ENCODE measurements around the gene GNAL.

The GNAL gene

DNA sequence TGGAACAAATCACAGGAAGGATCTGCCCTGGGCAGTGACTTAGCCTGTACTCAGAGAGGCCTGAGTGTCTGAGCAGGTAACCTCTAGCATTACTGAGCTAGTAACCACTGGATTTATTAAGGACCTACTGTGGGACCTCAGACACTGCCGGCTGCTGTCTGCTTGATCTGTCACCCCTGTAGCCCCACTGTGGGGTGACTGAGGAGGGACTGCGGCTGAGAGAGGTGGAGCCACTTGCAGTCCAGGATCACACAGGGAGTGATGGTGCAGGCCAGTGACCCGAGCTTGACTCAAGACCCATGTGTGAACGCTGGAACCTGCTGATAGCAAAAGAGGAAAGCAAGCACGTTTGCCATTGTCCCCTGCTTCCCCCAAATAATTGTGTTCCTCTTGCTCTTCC, 177.7 kb downstream of the GNAL start:
- Histone ChIP-seq H2BK15ac (ENCODE audit: low read depth, poor library complexity, severe bottlenecking) (no peak overlapping the region), H2BK12ac (ENCODE audit: low read length in 2 of 2) (no peak overlapping the region), H4K91ac (ENCODE audit: low read length) (no peak overlapping the region), H3K27me3 (ENCODE audit: control insufficient read depth in 1 of 2, insufficient read depth in 1 of 2, low read length in 2 of 2) (no peaks in the 10 kb centered on the region), H3K79me1 (replicated peaks; ENCODE audit: low read length, poor library complexity, severe bottlenecking) (no peaks in the 10 kb centered on the region), H2BK120ac (ENCODE audit: low read depth, low read length) (no peak overlapping the region), H2BK5ac (ENCODE audit: low read depth, low read length, poor library complexity, severe bottlenecking) (no peak overlapping the region), H3K9ac (ENCODE audit: low read length) (no peak overlapping the region), H3K4me2 (ENCODE audit: low read length, poor library complexity, severe bottlenecking) (no peak overlapping the region), H2AK5ac (ENCODE audit: low read length, severe bottlenecking) (no peak overlapping the region), H3K36me3 (ENCODE audit: control insufficient read depth in 1 of 2, insufficient read depth in 2 of 2, low read depth in 1 of 2, low read length in 2 of 2) (no peaks in the 10 kb centered on the region), H3K4me3 (ENCODE audit: insufficient read depth in 1 of 2, low read depth in 1 of 2, low read length in 2 of 2) (no peak overlapping the region), H3K4me1 (ENCODE audit: control insufficient read depth, insufficient read depth, low read depth, low read length) (no peaks in the 10 kb centered on the region), H3K9me3 (ENCODE audit: control insufficient read depth, low read length) (no peaks in the 10 kb centered on the region), H3K14ac (ENCODE audit: low read length in 2 of 2) (no peak overlapping the region), H3K23ac (ENCODE audit: low read length in 2 of 2) (no peak overlapping the region), H2AFZ (ENCODE audit: low read depth, low read length) (no peak overlapping the region), H3K4ac (ENCODE audit: low read depth in 1 of 2, low read length in 2 of 2) (no peak overlapping the region), H3K18ac (ENCODE audit: low read depth in 1 of 2, low read length in 2 of 2) (no peak overlapping the region), H3K27ac (ENCODE audit: low read length, poor library complexity, severe bottlenecking) (no peak overlapping the region), H4K8ac (ENCODE audit: low read length) (peak overlapping the region; percentile 7)
- WGBS: 93% methylated on average over 5 of the region's 5 CpGs
- DNase-seq: no peak

DNA sequence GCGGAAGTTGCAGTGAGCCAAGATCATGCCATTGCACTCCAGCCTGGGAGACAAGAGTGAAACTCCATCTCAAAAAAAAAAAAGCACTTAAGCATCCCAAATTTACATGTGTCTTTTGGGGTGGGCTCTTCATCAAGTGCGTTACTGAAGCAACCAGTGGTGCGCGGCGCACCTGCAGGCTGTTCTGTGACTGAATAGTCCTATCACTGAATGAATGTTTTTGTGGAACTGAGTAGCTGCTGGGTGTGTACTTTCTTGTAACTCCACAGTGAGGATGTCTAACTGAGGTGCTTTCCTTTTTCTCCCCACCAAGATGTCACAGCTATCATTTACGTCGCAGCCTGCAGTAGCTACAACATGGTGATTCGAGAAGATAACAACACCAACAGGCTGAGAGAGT, 179.2 kb downstream of the GNAL start:
- Histone ChIP-seq H3K9ac (ENCODE audit: low read length) (no peak overlapping the region), H3K9me3 (ENCODE audit: control insufficient read depth, low read length) (no peaks in the 10 kb centered on the region), H3K4me3 (ENCODE audit: insufficient read depth in 1 of 2, low read depth in 1 of 2, low read length in 2 of 2) (no peak overlapping the region), H2BK12ac (ENCODE audit: low read length in 2 of 2) (no peak overlapping the region), H2AFZ (ENCODE audit: low read depth, low read length) (no peak overlapping the region), H3K23ac (ENCODE audit: low read length in 2 of 2) (no peak overlapping the region), H3K36me3 (ENCODE audit: control insufficient read depth in 1 of 2, insufficient read depth in 2 of 2, low read depth in 1 of 2, low read length in 2 of 2) (no peaks in the 10 kb centered on the region), H4K91ac (ENCODE audit: low read length) (no peak overlapping the region), H3K4me1 (ENCODE audit: control insufficient read depth, insufficient read depth, low read depth, low read length) (peaks cover 3% of the 10 kb centered on the region), H2BK5ac (ENCODE audit: low read depth, low read length, poor library complexity, severe bottlenecking) (no peak overlapping the region), H2BK120ac (ENCODE audit: low read depth, low read length) (no peak overlapping the region), H3K4me2 (ENCODE audit: low read length, poor library complexity, severe bottlenecking) (no peak overlapping the region), H2AK5ac (ENCODE audit: low read length, severe bottlenecking) (no peak overlapping the region), H3K79me1 (replicated peaks; ENCODE audit: low read length, poor library complexity, severe bottlenecking) (no peaks in the 10 kb centered on the region), H3K27ac (ENCODE audit: low read length, poor library complexity, severe bottlenecking) (no peak overlapping the region), H3K14ac (ENCODE audit: low read length in 2 of 2) (no peak overlapping the region), H3K27me3 (ENCODE audit: control insufficient read depth in 1 of 2, insufficient read depth in 1 of 2, low read length in 2 of 2) (no peaks in the 10 kb centered on the region), H3K18ac (ENCODE audit: low read depth in 1 of 2, low read length in 2 of 2) (no peak overlapping the region), H4K8ac (ENCODE audit: low read length) (no peak overlapping the region), H3K4ac (ENCODE audit: low read depth in 1 of 2, low read length in 2 of 2) (no peak overlapping the region), H2BK15ac (ENCODE audit: low read depth, poor library complexity, severe bottlenecking) (no peak overlapping the region)
- DNase-seq: no peak
- 96% methylated on average over 8 of the region's 8 CpGs for WGBS

DNA sequence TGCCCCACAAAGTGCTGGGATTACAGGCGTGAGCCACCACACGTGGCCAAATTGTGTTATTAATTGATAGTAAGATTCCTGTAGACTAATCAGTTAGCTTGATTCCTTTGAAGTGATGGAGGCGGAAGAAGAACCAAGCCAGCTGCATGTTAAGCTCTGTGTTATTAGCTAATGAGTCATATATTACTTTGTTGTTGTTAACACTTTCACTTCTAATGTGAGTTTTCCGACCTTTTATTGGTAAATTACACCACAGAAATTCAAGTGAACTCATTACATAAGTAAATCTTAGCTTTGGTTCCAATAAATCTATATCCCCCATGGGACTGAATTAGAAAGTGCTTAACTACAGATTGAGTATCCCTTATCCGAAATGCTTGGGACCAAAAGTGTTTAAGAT, 182.4 kb downstream of the GNAL start:
- H3K79me1 ChIP-seq (replicated peaks; ENCODE audit: low read length, poor library complexity, severe bottlenecking): no peaks in the 10 kb centered on the region
- no peak overlapping the region for H3K4me3 ChIP-seq (ENCODE audit: insufficient read depth in 1 of 2, low read depth in 1 of 2, low read length in 2 of 2)
- H2BK120ac ChIP-seq (ENCODE audit: low read depth, low read length): no peak overlapping the region
- no peak overlapping the region for H3K9ac ChIP-seq (ENCODE audit: low read length)
- peaks cover 5% of the 10 kb centered on the region for H3K4me1 ChIP-seq (ENCODE audit: control insufficient read depth, insufficient read depth, low read depth, low read length)
- DNase-seq: no peak
- H2BK15ac ChIP-seq (ENCODE audit: low read depth, poor library complexity, severe bottlenecking): no peak overlapping the region
- H3K36me3 ChIP-seq (ENCODE audit: control insufficient read depth in 1 of 2, insufficient read depth in 2 of 2, low read depth in 1 of 2, low read length in 2 of 2): no peaks in the 10 kb centered on the region
- no peaks in the 10 kb centered on the region for H3K9me3 ChIP-seq (ENCODE audit: control insufficient read depth, low read length)
- no peak overlapping the region for H4K8ac ChIP-seq (ENCODE audit: low read length)
- H3K23ac ChIP-seq (ENCODE audit: low read length in 2 of 2): no peak overlapping the region
- H2BK12ac ChIP-seq (ENCODE audit: low read length in 2 of 2): no peak overlapping the region
- no peak overlapping the region for H3K14ac ChIP-seq (ENCODE audit: low read length in 2 of 2)
- H3K27ac ChIP-seq (ENCODE audit: low read length, poor library complexity, severe bottlenecking): no peak overlapping the region
- no peak overlapping the region for H3K4me2 ChIP-seq (ENCODE audit: low read length, poor library complexity, severe bottlenecking)
- H3K4ac ChIP-seq (ENCODE audit: low read depth in 1 of 2, low read length in 2 of 2): no peak overlapping the region
- 68% methylated on average over 3 of the region's 5 CpGs for WGBS
- no peak overlapping the region for H2AK5ac ChIP-seq (ENCODE audit: low read length, severe bottlenecking)
- H4K91ac ChIP-seq (ENCODE audit: low read length): no peak overlapping the region
- no peak overlapping the region for H3K18ac ChIP-seq (ENCODE audit: low read depth in 1 of 2, low read length in 2 of 2)
- H3K27me3 ChIP-seq (ENCODE audit: control insufficient read depth in 1 of 2, insufficient read depth in 1 of 2, low read length in 2 of 2): no peaks in the 10 kb centered on the region
- no peak overlapping the region for H2BK5ac ChIP-seq (ENCODE audit: low read depth, low read length, poor library complexity, severe bottlenecking)
- no peak overlapping the region for H2AFZ ChIP-seq (ENCODE audit: low read depth, low read length)

DNA sequence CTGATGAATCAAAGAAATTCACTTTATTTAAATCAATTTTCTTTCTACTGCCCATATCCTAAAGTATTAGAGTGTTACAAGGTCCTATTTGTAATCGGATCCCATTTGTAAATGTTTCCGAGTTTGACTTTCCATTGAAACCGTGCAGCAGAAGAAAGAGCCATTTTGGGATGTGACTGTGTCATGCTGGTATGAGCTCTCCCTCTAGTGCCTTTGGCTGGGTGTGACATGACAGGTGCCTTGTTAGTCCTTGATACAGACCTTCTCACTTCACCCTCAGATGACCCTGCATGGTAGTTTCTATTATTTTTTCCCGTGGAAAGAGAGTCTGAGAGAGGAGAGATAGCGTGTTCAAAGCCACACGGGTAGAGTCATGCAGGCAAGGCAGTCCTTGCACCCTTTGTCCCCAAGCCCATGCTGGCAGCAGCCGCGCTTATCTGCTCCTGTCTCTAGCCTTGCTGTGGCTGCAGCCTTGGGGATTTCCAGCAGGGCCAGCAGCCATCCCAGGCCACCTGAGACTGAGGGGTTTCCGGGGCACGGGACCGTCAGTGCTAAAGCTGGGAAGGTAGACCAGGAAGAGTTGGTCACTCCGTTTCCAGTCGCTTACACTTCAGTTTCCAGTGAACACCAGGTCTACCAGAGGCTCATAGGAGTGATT, 183.5 kb downstream of the GNAL start:
- no peak for DNase-seq
- H3K4ac ChIP-seq (ENCODE audit: low read depth in 1 of 2, low read length in 2 of 2): no peak overlapping the region
- no peak overlapping the region for H2BK15ac ChIP-seq (ENCODE audit: low read depth, poor library complexity, severe bottlenecking)
- H3K4me3 ChIP-seq (ENCODE audit: insufficient read depth in 1 of 2, low read depth in 1 of 2, low read length in 2 of 2): no peak overlapping the region
- no peak overlapping the region for H4K91ac ChIP-seq (ENCODE audit: low read length)
- H3K79me1 ChIP-seq (replicated peaks; ENCODE audit: low read length, poor library complexity, severe bottlenecking): no peaks in the 10 kb centered on the region
- WGBS: 86% methylated on average over 13 of the region's 13 CpGs
- H2AFZ ChIP-seq (ENCODE audit: low read depth, low read length): no peak overlapping the region
- no peak overlapping the region for H3K9ac ChIP-seq (ENCODE audit: low read length)
- H2BK120ac ChIP-seq (ENCODE audit: low read depth, low read length): no peak overlapping the region
- H3K27ac ChIP-seq (ENCODE audit: low read length, poor library complexity, severe bottlenecking): no peak overlapping the region
- no peak overlapping the region for H3K18ac ChIP-seq (ENCODE audit: low read depth in 1 of 2, low read length in 2 of 2)
- H3K23ac ChIP-seq (ENCODE audit: low read length in 2 of 2): no peak overlapping the region
- no peaks in the 10 kb centered on the region for H3K9me3 ChIP-seq (ENCODE audit: control insufficient read depth, low read length)
- no peak overlapping the region for H3K14ac ChIP-seq (ENCODE audit: low read length in 2 of 2)
- no peak overlapping the region for H2AK5ac ChIP-seq (ENCODE audit: low read length, severe bottlenecking)
- H3K27me3 ChIP-seq (ENCODE audit: control insufficient read depth in 1 of 2, insufficient read depth in 1 of 2, low read length in 2 of 2): no peaks in the 10 kb centered on the region
- H3K4me2 ChIP-seq (ENCODE audit: low read length, poor library complexity, severe bottlenecking): no peak overlapping the region
- no peaks in the 10 kb centered on the region for H3K36me3 ChIP-seq (ENCODE audit: control insufficient read depth in 1 of 2, insufficient read depth in 2 of 2, low read depth in 1 of 2, low read length in 2 of 2)
- H2BK12ac ChIP-seq (ENCODE audit: low read length in 2 of 2): no peak overlapping the region
- H4K8ac ChIP-seq (ENCODE audit: low read length): no peak overlapping the region
- H3K4me1 ChIP-seq (ENCODE audit: control insufficient read depth, insufficient read depth, low read depth, low read length): peaks cover 5% of the 10 kb centered on the region
- no peak overlapping the region for H2BK5ac ChIP-seq (ENCODE audit: low read depth, low read length, poor library complexity, severe bottlenecking)

Data from mesenchymal stem cell (in vitro differentiated cells and primary cell).